ENCODE measurements around the gene MPRIP. TPM values are rescaled to one million over a fixed set of nuclear protein-coding genes. Genes with fewer than 3 reads are reported as not detected.
A peak's percentile ranks its signal among the peaks of the same experiment; 100 is the strongest.
"Not testable (repeated sequence)": the region's sequence is repeated elsewhere in the genome, so short reads cannot be mapped to it uniquely, and the experiment has no call there.

MPRIP gene
- total RNA-seq, 1 donor from 2014 or later: 392 TPM

DNA sequence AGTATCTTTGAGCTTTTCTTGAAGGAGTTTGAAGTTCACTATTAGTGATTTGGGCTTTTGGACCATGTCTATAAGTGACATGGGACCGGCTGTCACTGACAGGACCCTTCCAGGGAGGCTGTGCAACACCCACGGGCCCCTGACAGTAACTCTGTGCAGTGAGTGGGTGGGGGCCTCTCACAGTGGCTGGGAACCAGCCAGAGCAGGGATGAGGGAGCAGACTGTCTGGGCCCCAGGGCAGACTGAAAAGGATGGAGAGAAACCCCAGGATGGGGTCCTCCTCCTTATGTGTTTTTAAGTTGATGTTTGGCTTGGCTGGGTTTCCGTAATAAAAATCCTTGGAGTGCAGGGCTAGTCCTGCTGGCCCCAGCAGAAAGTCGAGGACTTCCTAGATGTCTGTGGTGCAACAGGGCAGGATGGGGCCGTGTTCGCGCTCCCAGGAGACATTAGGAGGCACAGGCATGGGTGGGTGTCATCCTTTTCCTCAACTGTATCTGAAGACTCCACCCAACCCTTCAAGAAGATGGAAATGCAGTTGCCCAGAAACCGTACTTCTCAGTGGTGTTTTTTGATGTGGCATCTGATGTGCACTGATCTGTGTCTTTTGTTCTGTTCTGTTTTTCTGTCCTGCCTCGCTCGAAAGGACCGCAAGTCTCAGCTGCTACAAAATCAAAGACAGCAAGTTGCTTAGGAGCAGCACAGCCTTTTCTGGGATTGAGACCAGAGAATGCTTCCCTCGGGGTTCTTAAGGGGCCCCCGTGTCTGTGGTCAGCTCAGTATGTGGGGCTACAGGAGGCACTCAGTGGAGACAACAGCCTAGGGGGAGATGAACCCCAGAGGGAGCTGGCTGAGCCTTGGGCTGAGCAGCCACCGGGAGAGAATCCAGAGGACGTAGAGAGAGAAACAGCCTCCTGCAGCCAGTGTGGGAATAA, 139.7 kb downstream of the MPRIP start:
- no peak for DNase-seq (ENCODE audit: low spot score)
- Mint-ChIP-seq H3K9me3 (ENCODE audit: unreplicated experiment) (no peaks in the 10 kb centered on the region), H3K36me3 (ENCODE audit: low read depth, unreplicated experiment) (peaks cover 42% of the 10 kb centered on the region), H3K27ac (ENCODE audit: unreplicated experiment) (no peak overlapping the region), H3K4me1 (ENCODE audit: unreplicated experiment) (peaks cover 32% of the 10 kb centered on the region), H3K4me3 (ENCODE audit: unreplicated experiment) (no peak overlapping the region), H3K27me3 (ENCODE audit: unreplicated experiment) (peaks cover 15% of the 10 kb centered on the region)
- no peak for TF ChIP-seq CTCF (IDR thresholded peaks at IDR 0.05; ENCODE audit: unreplicated experiment)

GRCh38 chr17:17182598-17183136, 140.4 kb downstream of the MPRIP start:
- H3K36me3 Mint-ChIP-seq (ENCODE audit: low read depth, unreplicated experiment): peaks cover 34% of the 10 kb centered on the region
- DNase-seq (ENCODE audit: low spot score): no peak
- H3K4me3 Mint-ChIP-seq (ENCODE audit: unreplicated experiment): no peak overlapping the region
- peaks cover 37% of the 10 kb centered on the region for H3K4me1 Mint-ChIP-seq (ENCODE audit: unreplicated experiment)
- no peak for TF ChIP-seq CTCF (IDR thresholded peaks at IDR 0.05; ENCODE audit: unreplicated experiment)
- H3K27ac Mint-ChIP-seq (ENCODE audit: unreplicated experiment): no peak overlapping the region
- no peaks in the 10 kb centered on the region for H3K9me3 Mint-ChIP-seq (ENCODE audit: unreplicated experiment)
- H3K27me3 Mint-ChIP-seq (ENCODE audit: unreplicated experiment): peaks cover 15% of the 10 kb centered on the region

GRCh38 chr17:17183744-17184143, 141.5 kb downstream of the MPRIP start:
- DNase-seq (ENCODE audit: low spot score): no peak
- H3K9me3 Mint-ChIP-seq (ENCODE audit: unreplicated experiment): no peaks in the 10 kb centered on the region
- peaks cover 38% of the 10 kb centered on the region for H3K4me1 Mint-ChIP-seq (ENCODE audit: unreplicated experiment)
- no peak overlapping the region for H3K4me3 Mint-ChIP-seq (ENCODE audit: unreplicated experiment)
- H3K36me3 Mint-ChIP-seq (ENCODE audit: low read depth, unreplicated experiment): peaks cover 34% of the 10 kb centered on the region
- H3K27ac Mint-ChIP-seq (ENCODE audit: unreplicated experiment): peak overlapping the region; percentile 24
- no peak for TF ChIP-seq CTCF (IDR thresholded peaks at IDR 0.05; ENCODE audit: unreplicated experiment)
- peaks cover 15% of the 10 kb centered on the region for H3K27me3 Mint-ChIP-seq (ENCODE audit: unreplicated experiment)

DNA sequence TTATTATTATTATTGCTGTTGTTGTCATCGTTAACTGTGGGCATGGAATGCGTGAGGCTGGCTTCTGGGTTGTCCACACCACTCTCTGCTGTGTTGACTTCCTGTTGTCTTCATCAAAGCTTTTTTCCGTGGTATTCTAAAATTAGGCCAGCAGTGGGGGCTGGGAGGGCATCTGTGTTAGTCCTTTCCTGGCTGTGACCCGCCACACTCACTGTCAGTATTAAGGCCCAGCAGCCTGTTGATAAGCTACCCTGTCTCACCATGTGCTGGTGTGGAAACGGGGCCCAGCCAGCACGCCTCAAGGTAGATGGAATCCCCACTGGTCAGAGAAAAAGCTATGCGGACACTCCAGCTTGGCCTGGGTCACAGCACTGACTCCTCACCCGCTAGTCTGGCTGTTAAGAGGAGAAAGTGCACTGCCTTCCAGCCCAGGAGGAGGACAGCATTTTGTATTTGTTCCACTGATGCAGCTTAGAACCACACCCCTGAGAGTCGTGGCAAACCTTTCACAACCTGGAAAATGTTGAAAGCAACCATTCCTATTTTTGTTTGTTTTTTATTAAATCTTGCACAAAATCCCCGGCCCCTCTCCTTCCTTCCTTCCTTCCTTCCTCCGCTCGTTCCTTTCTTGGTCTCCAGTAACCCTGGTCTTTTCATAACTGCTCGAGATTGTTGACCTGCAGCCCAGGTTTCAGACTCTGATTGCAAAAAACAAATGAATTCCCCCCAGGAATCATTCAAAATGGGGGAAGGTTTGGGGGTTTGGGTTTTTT, 142.9 kb downstream of the MPRIP start:
- Mint-ChIP-seq H3K27ac (ENCODE audit: unreplicated experiment) (peak overlapping the region; percentile 86), H3K36me3 (ENCODE audit: low read depth, unreplicated experiment) (peaks cover 28% of the 10 kb centered on the region), H3K4me3 (ENCODE audit: unreplicated experiment) (peak overlapping the region; percentile 74), H3K4me1 (ENCODE audit: unreplicated experiment) (peaks cover 38% of the 10 kb centered on the region), H3K27me3 (ENCODE audit: unreplicated experiment) (peaks cover 13% of the 10 kb centered on the region)
- H3K9me3 Mint-ChIP-seq (ENCODE audit: unreplicated experiment); DNase-seq (ENCODE audit: low spot score): not testable (repeated sequence)

GRCh38 chr17:17186051-17186450, 143.8 kb downstream of the MPRIP start:
- H3K36me3 Mint-ChIP-seq (ENCODE audit: low read depth, unreplicated experiment): peaks cover 22% of the 10 kb centered on the region
- peak overlapping the region; percentile 70 for H3K4me3 Mint-ChIP-seq (ENCODE audit: unreplicated experiment)
- peak overlapping the region; percentile 86 for H3K27ac Mint-ChIP-seq (ENCODE audit: unreplicated experiment)
- DNase-seq (ENCODE audit: low spot score): no peak
- peaks cover 41% of the 10 kb centered on the region for H3K4me1 Mint-ChIP-seq (ENCODE audit: unreplicated experiment)
- no peaks in the 10 kb centered on the region for H3K9me3 Mint-ChIP-seq (ENCODE audit: unreplicated experiment)
- peaks cover 9% of the 10 kb centered on the region for H3K27me3 Mint-ChIP-seq (ENCODE audit: unreplicated experiment)
- TF ChIP-seq CTCF (IDR thresholded peaks at IDR 0.05; ENCODE audit: unreplicated experiment): no peak
